ENCODE data around the gene CAP2.

DNA sequence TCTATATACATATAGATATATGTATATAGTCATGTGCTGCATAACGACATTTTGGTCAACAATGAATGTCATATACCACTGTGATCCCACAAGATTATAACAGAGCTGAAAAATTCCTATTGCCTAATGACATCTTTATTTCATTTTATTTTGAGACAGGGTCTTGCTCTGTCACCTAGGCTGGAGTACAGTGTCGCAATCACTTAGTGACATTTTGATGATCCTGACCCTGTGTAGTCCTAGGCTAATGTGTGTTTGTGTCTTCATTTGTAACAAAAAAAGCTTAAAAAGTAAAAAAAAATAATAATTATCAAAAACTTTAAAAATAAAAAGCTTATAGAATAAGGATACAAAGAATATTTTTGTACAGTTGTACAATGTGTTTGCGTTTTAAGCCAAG lies 202.7 kb downstream of the CAP2 start:
- TF ChIP-seq EZH2 (IDR thresholded peaks at IDR 0.05; ENCODE audit: insufficient read depth, poor library complexity, severe bottlenecking) (no peak), EZH2phosphoT487 (IDR thresholded peaks at IDR 0.05; ENCODE audit: insufficient read depth, low read depth) (no peak)

All from GM23248 (cell line).